Fibroblast of skin of right quadriceps (primary cell): ENCODE results near the gene CCDC136.

ENCODE experiments used
- DNase-seq: peaks from one replicate; pipeline ENCODE4 v3.0.0-alpha.2; 2013

The CCDC136 gene

GRCh38 chr7:128846781-128847444 is 55.1 kb downstream of the CCDC136 start:
- no peak for DNase-seq

GRCh38 chr7:128847721-128848211 is 56.0 kb downstream of the CCDC136 start:
- no peak for DNase-seq

DNA sequence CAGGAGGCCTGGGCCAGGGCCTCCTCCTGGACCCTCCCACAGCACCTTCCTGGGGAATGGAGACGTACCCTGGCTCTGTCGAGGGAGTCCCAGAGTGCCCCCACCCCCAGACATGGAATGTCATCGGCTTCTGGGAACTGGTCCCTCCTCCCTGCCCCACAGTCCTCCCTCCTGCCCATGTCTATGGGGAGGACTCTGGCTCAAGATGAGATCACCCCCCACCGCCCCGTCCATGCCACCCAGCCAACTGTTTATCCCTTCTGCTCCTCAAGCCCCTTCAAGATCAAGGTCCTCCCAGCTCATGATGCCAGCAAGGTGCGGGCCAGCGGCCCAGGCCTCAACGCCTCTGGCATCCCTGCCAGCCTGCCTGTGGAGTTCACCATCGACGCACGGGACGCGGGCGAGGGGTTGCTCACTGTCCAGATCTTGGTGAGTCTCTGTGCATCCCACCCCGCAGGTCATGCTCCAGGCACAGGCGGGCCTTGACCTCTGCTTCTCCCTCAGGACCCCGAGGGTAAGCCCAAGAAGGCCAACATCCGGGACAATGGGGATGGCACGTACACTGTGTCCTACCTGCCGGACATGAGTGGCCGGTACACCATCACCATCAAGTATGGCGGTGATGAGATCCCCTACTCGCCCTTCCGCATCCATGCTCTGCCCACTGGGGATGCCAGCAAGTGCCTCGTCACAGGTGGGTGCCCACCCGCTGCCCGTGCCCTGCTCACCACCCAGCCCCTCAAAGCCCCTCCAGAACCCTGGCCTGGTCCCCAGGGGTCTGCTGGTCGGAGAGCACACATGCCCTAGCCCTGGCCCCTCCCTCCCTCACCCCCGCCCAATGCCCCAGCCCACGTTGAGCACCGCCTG is 56.8 kb downstream of the CCDC136 start:
- DNase-seq = no peak

DNA sequence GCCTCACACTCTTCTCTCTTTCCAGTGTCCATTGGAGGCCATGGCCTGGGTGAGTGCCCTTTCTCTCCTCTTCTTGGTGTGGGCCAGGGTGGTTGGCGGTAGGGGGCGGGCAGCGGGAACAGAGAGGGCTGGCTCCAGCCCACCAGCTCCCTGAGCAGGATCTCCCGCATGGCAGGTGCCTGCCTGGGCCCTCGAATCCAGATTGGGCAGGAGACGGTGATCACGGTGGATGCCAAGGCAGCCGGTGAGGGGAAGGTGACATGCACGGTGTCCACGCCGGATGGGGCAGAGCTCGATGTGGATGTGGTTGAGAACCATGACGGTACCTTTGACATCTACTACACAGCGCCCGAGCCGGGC is 57.4 kb downstream of the CCDC136 start:
- DNase-seq = no peak

DNA sequence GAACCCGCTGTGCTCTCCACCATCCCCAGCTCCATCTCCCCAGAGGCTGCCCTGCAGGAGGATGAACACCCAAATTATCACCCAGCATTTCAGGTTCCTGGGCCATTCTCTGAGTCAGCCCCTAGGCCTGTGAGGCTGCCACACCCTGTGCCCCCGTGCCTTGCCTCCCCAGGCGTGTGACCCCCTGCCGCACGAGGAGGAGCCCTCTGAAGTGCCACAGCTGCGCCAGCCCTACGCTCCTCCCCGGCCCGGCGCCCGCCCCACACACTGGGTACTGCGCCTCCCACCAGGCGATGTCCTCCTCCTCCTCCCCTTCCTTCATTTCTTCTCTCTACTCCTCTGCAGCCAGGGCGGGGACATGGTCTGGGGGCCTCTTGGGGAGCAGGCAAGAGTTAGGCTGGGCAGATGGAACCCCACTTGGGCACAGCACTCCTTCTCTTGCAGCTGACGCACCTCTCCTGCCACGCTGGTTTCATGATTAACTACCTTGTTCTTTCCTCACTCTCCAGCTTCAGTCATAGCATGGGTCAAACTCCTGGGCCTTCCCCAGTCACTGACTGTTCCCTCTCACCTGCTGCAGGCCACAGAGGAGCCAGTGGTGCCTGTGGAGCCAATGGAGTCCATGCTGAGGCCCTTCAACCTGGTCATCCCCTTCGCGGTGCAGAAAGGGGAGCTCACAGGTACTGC is 58.2 kb downstream of the CCDC136 start:
- no peak for DNase-seq

GRCh38 chr7:128852537-128853254 is 60.9 kb downstream of the CCDC136 start:
- no peak for DNase-seq

DNA sequence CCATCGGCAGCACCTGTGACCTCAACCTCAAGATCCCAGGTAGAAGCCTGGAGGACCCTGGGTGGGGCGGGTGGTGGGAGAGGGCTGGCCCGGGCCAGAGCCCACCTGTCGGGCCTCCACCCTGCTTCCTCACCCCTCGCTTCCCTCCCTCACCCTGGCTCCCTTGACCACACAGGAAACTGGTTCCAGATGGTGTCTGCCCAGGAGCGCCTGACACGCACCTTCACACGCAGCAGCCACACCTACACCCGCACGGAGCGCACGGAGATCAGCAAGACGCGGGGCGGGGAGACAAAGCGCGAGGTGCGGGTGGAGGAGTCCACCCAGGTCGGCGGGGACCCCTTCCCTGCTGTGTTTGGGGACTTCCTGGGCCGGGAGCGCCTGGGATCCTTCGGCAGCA is 62.0 kb downstream of the CCDC136 start:
- DNase-seq = no peak

GRCh38 chr7:128854396-128854795 is 62.6 kb downstream of the CCDC136 start:
- no peak for DNase-seq

GRCh38 chr7:128855559-128855958 is 63.8 kb downstream of the CCDC136 start:
- no peak for DNase-seq

GRCh38 chr7:128856001-128856718 is 64.4 kb downstream of the CCDC136 start:
- DNase-seq = no peak

DNA sequence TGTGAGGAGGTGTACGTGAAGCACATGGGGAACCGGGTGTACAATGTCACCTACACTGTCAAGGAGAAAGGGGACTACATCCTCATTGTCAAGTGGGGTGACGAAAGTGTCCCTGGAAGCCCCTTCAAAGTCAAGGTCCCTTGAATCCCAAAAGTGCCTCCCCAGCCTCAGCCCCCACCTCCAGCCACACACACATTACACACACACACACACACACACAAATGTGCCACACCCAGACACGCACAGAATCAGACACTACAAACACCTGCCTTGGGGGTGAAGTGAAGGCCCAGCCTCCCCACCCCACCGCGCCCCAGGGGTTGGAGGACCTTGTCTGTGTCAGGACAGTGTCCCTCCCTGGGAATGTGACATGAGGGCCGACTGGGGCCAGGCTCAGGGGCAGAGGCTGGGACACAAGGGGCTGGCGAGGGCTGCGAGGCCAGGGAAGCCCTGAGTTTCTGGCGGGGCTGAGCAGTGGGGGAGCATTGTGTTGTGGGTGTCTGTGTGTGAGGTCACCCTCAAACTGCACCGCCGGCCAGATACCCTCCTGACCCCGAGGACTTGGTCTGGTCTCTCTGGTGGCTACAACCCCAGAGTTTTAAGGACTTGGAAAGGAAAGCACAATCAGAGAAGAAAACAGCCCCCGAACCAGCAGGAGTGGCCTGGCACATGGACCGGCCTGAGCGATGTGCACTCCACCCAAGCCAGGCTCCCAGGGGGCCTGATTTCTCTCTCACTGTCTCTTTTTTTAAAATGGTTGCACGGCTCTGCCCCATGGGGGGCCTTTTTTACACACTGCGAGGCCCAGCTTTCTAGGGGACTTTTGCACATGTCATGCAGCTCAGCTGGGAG is 66.8 kb downstream of the CCDC136 start:
- no peak for DNase-seq

DNA sequence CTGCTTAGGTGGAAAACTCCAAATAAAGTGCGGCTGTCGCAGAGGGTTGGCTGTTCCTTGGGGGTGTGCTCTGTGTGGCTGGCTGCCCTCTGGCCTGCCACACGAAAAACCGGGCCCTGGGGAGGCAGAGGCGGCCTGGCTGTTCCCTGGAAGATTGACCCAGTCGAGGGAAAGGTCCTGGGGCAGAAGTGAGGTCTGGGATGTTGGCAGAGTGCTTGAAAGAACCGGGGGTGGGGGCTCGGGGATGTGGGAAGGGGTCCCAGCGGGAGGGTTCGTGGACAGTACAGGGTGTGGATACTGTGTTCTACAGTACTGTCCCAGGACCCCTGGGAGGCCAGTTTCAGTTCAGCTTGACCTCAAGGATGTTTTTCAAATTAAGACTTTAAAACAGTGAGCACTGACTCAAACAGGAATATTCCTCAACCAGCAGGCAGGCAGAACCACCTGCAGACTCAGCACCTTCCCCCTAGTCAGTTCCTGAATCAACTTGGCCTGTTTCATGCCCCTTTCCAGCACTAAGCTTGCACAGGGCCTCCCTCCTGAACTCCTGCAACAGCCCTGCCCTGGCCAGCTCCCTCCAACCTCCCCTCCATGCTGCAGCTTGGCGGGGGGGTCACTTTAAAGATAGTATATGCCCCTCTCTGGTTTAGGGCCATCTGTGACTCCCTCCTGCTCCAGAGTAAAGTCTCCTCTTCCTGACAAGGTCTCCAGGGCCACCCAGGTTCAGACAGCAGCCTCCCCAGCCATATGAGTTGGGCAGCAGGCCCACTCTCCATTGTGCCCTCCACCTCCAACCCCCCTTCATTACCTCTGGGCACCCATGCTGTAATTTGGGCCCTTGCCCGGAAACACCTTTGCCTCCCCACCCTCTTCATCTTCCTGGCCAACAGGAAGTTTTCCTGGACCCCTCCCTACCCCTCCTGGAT is 67.7 kb downstream of the CCDC136 start:
- DNase-seq = no peak

DNA sequence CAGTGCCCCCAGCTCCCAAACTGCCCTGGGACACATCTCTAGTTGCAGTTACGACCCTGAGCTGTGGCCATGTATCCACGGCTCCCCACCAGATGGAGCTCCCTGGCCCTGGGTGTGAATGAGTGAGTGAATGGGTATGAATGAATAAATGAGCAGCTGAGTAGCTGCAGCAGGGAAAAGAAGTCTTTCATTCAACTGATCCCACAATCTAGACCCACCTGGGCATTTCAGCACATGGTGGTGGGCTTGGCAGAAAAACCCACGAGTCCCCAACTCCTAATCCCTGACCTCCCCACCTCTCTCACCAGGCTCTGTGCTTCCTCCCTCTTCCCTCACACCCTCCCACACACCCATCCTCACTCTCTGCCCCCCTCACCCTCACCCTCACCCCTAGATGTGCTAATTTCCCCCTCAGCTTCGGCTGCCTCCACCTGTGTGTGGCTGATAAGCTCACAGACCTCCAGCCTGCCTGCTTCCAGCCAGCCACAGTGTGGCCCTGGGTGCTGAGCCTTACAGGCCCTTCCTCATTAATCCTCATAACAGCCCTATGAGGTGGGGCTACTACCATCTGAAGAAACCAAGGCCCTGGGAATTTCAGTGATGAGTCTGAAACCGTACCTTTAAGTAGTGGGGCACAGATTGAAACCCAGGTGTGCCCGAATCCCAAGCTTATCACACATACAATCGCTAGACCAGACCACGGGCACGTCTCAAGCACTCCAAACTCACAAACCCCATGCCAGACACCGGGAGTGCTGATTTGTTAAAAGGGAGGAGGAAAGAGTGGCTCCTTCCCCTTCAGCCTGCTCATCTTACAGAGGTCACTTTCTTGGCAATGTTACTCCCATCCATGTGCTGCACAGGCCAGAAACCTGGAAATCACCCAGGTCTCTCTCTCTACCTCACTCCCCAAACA is 68.6 kb downstream of the CCDC136 start:
- peak; percentile 36 for DNase-seq

DNA sequence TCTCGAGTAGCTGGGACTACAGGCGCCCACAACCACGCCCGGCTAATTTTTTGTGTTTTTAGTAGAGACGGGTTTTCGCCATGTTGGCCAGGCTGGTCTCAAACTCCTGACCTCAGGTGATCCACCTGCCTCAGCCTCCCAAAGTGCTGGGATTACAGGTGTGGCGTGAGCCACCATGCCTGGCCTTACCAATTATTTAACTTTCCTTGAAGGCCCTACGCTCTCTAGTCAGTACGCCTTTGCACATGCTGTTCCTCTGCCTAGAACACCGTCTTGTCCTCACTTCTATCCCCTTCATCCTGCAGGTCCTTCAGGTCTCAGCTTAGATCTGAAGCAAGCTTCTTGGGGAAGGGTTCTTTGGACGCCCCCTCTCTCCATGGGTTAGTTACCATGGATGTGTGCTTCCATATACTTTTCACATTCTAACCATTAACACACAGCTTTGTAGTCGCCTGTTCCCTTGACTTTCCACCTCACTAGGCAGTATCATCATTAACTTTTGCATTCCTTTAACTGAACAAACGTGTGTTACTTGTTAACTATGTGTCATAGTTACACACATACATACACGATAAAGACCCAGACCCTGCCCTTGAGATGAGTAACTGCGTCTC is 70.3 kb downstream of the CCDC136 start:
- no peak for DNase-seq

GRCh38 chr7:128862571-128863432 is 71.0 kb downstream of the CCDC136 start, which contains the start of gene ATP6V1F:
ATP6V1F (plus strand) TSS chr7:128862856; CDS start chr7:128862905, 49 bp downstream.
- peak; percentile 97 for DNase-seq

DNA sequence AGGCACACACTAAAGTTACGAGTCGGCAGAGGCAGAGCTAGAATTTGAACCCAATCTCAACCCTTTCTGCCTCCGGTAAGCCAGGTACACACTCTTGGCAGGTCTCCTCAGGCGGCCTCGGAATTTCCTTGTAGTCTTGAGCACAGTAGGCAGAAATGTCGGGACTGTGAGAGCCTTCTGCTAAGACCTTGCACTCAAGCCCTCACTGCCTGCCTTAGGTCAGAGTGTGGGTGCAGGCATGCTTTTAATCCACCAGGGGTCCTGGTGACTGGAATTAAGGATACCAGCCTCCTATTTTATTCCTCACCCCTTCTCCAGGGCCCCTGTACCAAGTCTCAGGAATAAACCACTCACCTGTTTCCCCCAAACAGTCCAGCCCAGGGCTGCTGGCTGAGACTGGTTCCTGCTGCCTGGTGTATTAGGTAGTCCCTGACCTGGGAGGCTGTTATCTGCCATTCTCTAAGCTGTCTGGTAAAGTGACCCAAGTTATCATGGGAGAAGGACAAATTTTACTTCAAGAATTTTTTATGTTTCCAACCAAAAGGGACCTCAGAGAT is 71.7 kb downstream of the CCDC136 start:
- peak; percentile 69 for DNase-seq

GRCh38 chr7:128865303-128865702 is 73.5 kb downstream of the CCDC136 start:
- no peak for DNase-seq
